ENCODE data around the gene SNW1. TPM values are rescaled to one million over a fixed set of nuclear protein-coding genes. Genes with fewer than 3 reads are reported as not detected.

SNW1 gene
- total and polyA plus RNA-seq, 2 of the 13 experiments (the other 11 are each of a cell fraction or from before 2014, with no cell fraction given) = 23.2 to 65.8 TPM

DNA sequence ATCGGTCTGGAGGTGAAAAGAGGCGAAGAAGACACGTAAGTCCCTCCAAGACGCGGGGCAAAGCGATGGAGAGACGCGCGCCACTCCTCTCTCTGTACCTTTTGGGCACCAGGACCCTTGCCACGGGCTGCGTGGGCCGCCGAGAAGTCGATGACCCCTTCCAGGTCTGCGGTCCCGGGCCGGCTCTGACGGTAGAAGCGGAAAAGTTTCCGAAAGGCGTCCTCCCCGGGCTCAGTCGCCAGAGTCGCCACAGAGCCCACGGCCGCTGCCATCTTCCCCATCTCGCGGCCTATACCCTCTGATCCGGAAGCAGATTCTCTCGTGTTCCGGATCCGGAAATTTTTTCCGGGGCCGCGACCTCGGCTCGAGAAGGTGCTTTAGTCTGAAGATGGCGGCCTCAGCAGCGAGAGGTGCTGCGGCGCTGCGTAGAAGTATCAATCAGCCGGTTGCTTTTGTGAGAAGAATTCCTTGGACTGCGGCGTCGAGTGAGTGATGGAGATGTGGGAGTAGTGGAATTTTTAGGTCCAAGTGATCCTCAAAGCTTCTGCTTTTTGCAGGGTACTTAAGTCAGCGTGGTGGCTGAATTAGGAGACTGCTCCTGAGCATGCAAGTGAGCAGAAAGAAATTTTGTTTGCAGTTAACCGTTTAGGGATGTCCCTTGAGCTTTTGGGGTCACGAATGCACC is 53.1 kb downstream of the SNW1 start, which contains the start of the genes ALKBH1 and SLIRP (continued):
- TF ChIP-seq, protein P1, sequence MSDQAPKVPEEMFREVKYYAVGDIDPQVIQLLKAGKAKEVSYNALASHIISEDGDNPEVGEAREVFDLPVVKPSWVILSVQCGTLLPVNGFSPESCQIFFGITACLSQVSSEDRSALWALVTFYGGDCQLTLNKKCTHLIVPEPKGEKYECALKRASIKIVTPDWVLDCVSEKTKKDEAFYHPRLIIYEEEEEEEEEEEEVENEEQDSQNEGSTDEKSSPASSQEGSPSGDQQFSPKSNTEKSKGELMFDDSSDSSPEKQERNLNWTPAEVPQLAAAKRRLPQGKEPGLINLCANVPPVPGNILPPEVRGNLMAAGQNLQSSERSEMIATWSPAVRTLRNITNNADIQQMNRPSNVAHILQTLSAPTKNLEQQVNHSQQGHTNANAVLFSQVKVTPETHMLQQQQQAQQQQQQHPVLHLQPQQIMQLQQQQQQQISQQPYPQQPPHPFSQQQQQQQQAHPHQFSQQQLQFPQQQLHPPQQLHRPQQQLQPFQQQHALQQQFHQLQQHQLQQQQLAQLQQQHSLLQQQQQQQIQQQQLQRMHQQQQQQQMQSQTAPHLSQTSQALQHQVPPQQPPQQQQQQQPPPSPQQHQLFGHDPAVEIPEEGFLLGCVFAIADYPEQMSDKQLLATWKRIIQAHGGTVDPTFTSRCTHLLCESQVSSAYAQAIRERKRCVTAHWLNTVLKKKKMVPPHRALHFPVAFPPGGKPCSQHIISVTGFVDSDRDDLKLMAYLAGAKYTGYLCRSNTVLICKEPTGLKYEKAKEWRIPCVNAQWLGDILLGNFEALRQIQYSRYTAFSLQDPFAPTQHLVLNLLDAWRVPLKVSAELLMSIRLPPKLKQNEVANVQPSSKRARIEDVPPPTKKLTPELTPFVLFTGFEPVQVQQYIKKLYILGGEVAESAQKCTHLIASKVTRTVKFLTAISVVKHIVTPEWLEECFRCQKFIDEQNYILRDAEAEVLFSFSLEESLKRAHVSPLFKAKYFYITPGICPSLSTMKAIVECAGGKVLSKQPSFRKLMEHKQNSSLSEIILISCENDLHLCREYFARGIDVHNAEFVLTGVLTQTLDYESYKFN (CRISPR knock-in tag; conservative IDR thresholded peaks at IDR 0.05) = no peak; the same call in 1 of the 2 replicates
- TF ChIP-seq RXRB (CRISPR knock-in tag; IDR thresholded peaks at IDR 0.05; ENCODE audit: borderline replicate concordance) = peak; percentile 78; the same call in 1 of the 2 replicates
- TF ChIP-seq MIXL1 (CRISPR knock-in tag; IDR thresholded peaks at IDR 0.05) = peak; percentile 49; the same call in 1 of the 2 replicates
- TF ChIP-seq HCFC1 (IDR thresholded peaks at IDR 0.05; ENCODE audit: low read depth, low read length) = peak; percentile 69
- TF ChIP-seq ZMYM4 (CRISPR knock-in tag; IDR thresholded peaks at IDR 0.05) = peak; percentile 57
- no peak for TF ChIP-seq NR3C1 (CRISPR knock-in tag; IDR thresholded peaks at IDR 0.05)
- 0 out of 2 replicates have a peak, but pooled peaks have one; percentile 27 for TF ChIP-seq GFI1 (CRISPR knock-in tag; IDR thresholded peaks at IDR 0.05; ENCODE audit: borderline replicate concordance)
- TF ChIP-seq HNRNPLL (IDR thresholded peaks at IDR 0.05; ENCODE audit: low read depth, low read length, poor library complexity, severe bottlenecking) = no peak
- TF ChIP-seq ZNF331 (CRISPR knock-in tag; IDR thresholded peaks at IDR 0.05) = peak; percentile 35; the same call in 1 of the 2 replicates
- TF ChIP-seq ZNF850 (CRISPR knock-in tag; conservative IDR thresholded peaks at IDR 0.05) = peak; percentile 26; the same call in 1 of the 2 replicates
- TF ChIP-seq ZNF350 (CRISPR knock-in tag; IDR thresholded peaks at IDR 0.05; ENCODE audit: borderline replicate concordance, low read depth) = peak; percentile 74; the same call in 1 of the 2 replicates
- TF ChIP-seq PHF20 (CRISPR knock-in tag; IDR thresholded peaks at IDR 0.05) = peak; percentile 98
- peak; percentile 73 for TF ChIP-seq ZEB1 (IDR thresholded peaks at IDR 0.05; ENCODE audit: insufficient replicate concordance, low read depth)
- no peak for TF ChIP-seq TRAFD1 (CRISPR knock-in tag; IDR thresholded peaks at IDR 0.05; ENCODE audit: borderline replicate concordance)
- peak; percentile 69 for TF ChIP-seq U2AF1 (optimal IDR thresholded peaks at IDR 0.05; ENCODE audit: low read depth, low read length)
- peak; percentile 80; the same call in 1 of the 2 replicates for TF ChIP-seq ZNF335 (CRISPR knock-in tag; IDR thresholded peaks at IDR 0.05)
- 0 out of 2 replicates have a peak, but pooled peaks have one; percentile 3 for TF ChIP-seq ZBTB44 (CRISPR knock-in tag; IDR thresholded peaks at IDR 0.05)
- peak; percentile 91 to 93 for TF ChIP-seq POLR2A (IDR thresholded peaks at IDR 0.05; ENCODE audit: insufficient read depth in 1 of 2, low read depth in 2 of 2, low read length in 2 of 2)
- TF ChIP-seq TSC22D2 (CRISPR knock-in tag; IDR thresholded peaks at IDR 0.05; ENCODE audit: borderline replicate concordance) = peak; percentile 77; the same call in 1 of the 2 replicates
- TF ChIP-seq THAP9 (CRISPR knock-in tag; IDR thresholded peaks at IDR 0.05; ENCODE audit: borderline replicate concordance) = peak; percentile 96
